Breast epithelium (tissue), 3 donors: ENCODE measurements around the gene PARP12.

Experiments
- CTCF ChIP-seq, 3 donors: fragments of 450-650 bp; IDR thresholded peaks; one replicate each; pipeline ENCODE4 v1.5.1; 2016 to 2017; ENCODE audit warnings: antibody characterized with exemption in 3 of 3, mild to moderate bottlenecking in 3 of 3, moderate library complexity in 3 of 3
- POLR2A ChIP-seq: fragments of 450-650 bp; IDR thresholded peaks from one replicate; pipeline ENCODE4 v1.6.1; 2016; ENCODE audit warnings: antibody characterized with exemption, mild to moderate bottlenecking, moderate library complexity
- POLR2AphosphoS5 ChIP-seq, 3 donors: sonication (generic); formaldehyde crosslinking; IDR thresholded peaks; one replicate each; pipeline ENCODE4 v1.6.1; 2017; ENCODE audit warnings: antibody characterized with exemption in 3 of 3

GRCh38 chr7:139999516-139999915 is 63.2 kb downstream of the PARP12 start:
- no peak for TF ChIP-seq POLR2AphosphoS5 (IDR thresholded peaks at IDR 0.05)
- TF ChIP-seq POLR2A, result no peak
- TF ChIP-seq CTCF (IDR thresholded peaks at IDR 0.05), result no peak
